Esophagus muscularis mucosa (tissue), 4 donors: Measurements from ENCODE around the gene FREM2. TPM values are rescaled to one million over a fixed set of nuclear protein-coding genes. Genes with fewer than 3 reads are reported as not detected.

ENCODE experiments used
- DNase-seq: peaks from one replicate; pipeline ENCODE4 v3.0.0-alpha.2; 2017; ENCODE audit errors: extremely low spot score
- H3K27ac ChIP-seq, 4 donors: fragments of 200-600 bp; sonication (generic); replicated peaks in 1 of 4; 1 replicate in 3 of 4; 2 replicates in 1 of 4; pipeline ENCODE4 v1.5.1; 2016 to 2019; ENCODE audit warnings: mild to moderate bottlenecking in 1 of 4
- H3K27me3 ChIP-seq, 4 donors: fragments of 200-600 bp; sonication (generic); one replicate each; pipeline versions ENCODE4 v1.5.1 to v1.6.0; 2016 to 2019
- H3K36me3 ChIP-seq, 4 donors: fragments of 200-600 bp; sonication (generic); one replicate each; pipeline ENCODE4 v1.5.1; 2016 to 2019
- H3K4me1 ChIP-seq, 4 donors: fragments of 200-600 bp; sonication (generic); one replicate each; pipeline ENCODE4 v1.5.1; 2016 to 2019
- H3K4me3 ChIP-seq, 4 donors: fragments of 200-600 bp; sonication (generic); 1 replicate in 2 of 4; 2 replicates in 2 of 4; pipeline ENCODE4 v1.5.1; 2016 to 2019; ENCODE audit warnings: mild to moderate bottlenecking in 4 of 4, moderate library complexity in 1 of 4
- H3K9me3 ChIP-seq, 4 donors: fragments of 200-600 bp; sonication (generic); 1 replicate in 3 of 4; 2 replicates in 1 of 4; pipeline ENCODE4 v1.5.1; 2016 to 2019
- EP300 ChIP-seq: sonication (generic); formaldehyde crosslinking; IDR thresholded peaks from one replicate; pipeline ENCODE4 v1.6.1; 2017; ENCODE audit warnings: antibody characterized with exemption
- POLR2A ChIP-seq: fragments of 450-650 bp; IDR thresholded peaks from one replicate; pipeline ENCODE4 v1.6.1; 2017; ENCODE audit warnings: antibody characterized with exemption, moderate library complexity, mild to moderate bottlenecking, low read depth
- POLR2AphosphoS5 ChIP-seq, 2 donors: sonication (generic); formaldehyde crosslinking; IDR thresholded peaks; one replicate each; pipeline ENCODE4 v1.6.1; 2017; ENCODE audit warnings: antibody characterized with exemption in 2 of 2
- WGBS: methylation state at CpG from one replicate; pipeline ENCODE4 v1.1.5; 2018; 5-methylcytosine and 5-hydroxymethylcytosine counted together
- intact Hi-C: fragments of 100-400 bp; cut with DNase I; formaldehyde crosslinking; loops from one replicate; pipeline ENCODE4 v1.15.1; 2023
- total RNA-seq, 4 donors: library from RNA; depleted of rRNA; stranded (reverse); fragments of >200 nt; gene quantifications; one replicate each; pipeline versions ENCODE4 v1.1.0 to v1.2.1, GENCODE V29; 2016
- TF ChIP-seq, protein P1 (sequence below), 3 experiments: fragments of 200-600 bp in 2 of 3; fragments of 450-650 bp in 1 of 3; sonication (generic) in 2 of 3; IDR thresholded peaks; one replicate each; pipeline ENCODE4 v1.5.1; 2017 to 2019; ENCODE audit warnings: antibody characterized with exemption in 3 of 3, mild to moderate bottlenecking in 2 of 3, moderate library complexity in 1 of 3

Gene FREM2
- total RNA-seq, 4 donors from 2014 or later: 0.13 to 0.34 (median 0.33) TPM; not detected in 1

DNA sequence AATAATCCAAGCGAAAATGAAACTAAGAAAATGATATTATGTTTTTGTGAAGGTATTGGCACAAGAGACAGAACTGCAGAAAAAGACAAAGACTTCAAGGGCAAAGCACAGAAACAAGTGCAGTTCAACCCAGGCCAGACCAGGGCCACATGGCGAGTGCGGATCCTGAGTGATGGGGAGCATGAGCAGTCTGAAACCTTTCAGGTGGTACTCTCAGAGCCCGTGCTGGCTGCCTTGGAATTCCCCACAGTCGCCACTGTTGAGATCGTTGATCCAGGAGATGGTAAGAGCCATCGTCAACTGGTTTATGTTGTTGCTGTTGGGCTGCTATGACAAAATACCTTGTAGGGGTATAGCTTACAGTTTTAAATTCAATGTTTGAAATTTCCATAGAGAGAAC, 82.6 kb downstream of the FREM2 start:
- H3K27me3 ChIP-seq: peaks cover 0 to 9% (median 0%) of the 10 kb centered on the region in 4 donors
- DNase-seq: no peak
- intact Hi-C loops: loop anchor here (10.0 kb wide), 1 partner anchor 85 kb away; the partner anchor contains the start of gene FREM2
- H3K4me1 ChIP-seq: no peaks in the 10 kb centered on the region
- WGBS: 85% methylated on average over 7 of the region's 7 CpGs
- H3K36me3 ChIP-seq: no peaks in the 10 kb centered on the region
- H3K9me3 ChIP-seq: no peaks in the 10 kb centered on the region
- no peak overlapping the region for H3K27ac ChIP-seq
- no peak overlapping the region for H3K4me3 ChIP-seq
- TF ChIP-seq POLR2A: no peak
- no peak for TF ChIP-seq POLR2AphosphoS5 (IDR thresholded peaks at IDR 0.05)
- TF ChIP-seq EP300: no peak
- TF ChIP-seq, protein P1, sequence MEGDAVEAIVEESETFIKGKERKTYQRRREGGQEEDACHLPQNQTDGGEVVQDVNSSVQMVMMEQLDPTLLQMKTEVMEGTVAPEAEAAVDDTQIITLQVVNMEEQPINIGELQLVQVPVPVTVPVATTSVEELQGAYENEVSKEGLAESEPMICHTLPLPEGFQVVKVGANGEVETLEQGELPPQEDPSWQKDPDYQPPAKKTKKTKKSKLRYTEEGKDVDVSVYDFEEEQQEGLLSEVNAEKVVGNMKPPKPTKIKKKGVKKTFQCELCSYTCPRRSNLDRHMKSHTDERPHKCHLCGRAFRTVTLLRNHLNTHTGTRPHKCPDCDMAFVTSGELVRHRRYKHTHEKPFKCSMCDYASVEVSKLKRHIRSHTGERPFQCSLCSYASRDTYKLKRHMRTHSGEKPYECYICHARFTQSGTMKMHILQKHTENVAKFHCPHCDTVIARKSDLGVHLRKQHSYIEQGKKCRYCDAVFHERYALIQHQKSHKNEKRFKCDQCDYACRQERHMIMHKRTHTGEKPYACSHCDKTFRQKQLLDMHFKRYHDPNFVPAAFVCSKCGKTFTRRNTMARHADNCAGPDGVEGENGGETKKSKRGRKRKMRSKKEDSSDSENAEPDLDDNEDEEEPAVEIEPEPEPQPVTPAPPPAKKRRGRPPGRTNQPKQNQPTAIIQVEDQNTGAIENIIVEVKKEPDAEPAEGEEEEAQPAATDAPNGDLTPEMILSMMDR (IDR thresholded peaks at IDR 0.05): no peak

DNA sequence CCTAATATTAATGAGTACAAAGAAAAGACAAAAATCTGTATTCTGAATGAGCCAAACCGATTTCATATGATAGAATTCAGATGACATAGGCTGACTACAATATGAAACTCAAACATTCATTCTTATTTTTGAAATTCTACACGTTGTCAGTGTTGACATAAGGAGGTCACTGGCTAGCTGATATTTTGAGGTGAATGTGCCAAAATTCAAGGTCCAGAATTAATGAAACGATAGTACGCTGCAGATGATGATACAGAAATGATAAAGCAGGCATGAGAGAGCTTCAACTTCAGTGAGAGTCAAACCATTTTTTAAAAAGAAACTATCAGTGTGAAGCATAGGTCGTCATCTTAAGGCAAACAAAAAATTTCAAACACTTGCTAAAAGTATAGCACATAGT, 88.2 kb downstream of the FREM2 start:
- intact Hi-C loops: no loop called here
- peaks cover 0 to 9% (median 0%) of the 10 kb centered on the region in 4 donors for H3K27me3 ChIP-seq
- TF ChIP-seq POLR2AphosphoS5 (IDR thresholded peaks at IDR 0.05): no peak
- no peak for TF ChIP-seq EP300
- TF ChIP-seq, protein P1 (IDR thresholded peaks at IDR 0.05): no peak
- TF ChIP-seq POLR2A: no peak
- H3K4me3 ChIP-seq: no peak overlapping the region
- DNase-seq: no peak
- no peaks in the 10 kb centered on the region for H3K4me1 ChIP-seq
- H3K27ac ChIP-seq: no peak overlapping the region
- H3K9me3 ChIP-seq: no peaks in the 10 kb centered on the region
- no peaks in the 10 kb centered on the region for H3K36me3 ChIP-seq
- WGBS: 46% methylated on average over 5 of the region's 5 CpGs

DNA sequence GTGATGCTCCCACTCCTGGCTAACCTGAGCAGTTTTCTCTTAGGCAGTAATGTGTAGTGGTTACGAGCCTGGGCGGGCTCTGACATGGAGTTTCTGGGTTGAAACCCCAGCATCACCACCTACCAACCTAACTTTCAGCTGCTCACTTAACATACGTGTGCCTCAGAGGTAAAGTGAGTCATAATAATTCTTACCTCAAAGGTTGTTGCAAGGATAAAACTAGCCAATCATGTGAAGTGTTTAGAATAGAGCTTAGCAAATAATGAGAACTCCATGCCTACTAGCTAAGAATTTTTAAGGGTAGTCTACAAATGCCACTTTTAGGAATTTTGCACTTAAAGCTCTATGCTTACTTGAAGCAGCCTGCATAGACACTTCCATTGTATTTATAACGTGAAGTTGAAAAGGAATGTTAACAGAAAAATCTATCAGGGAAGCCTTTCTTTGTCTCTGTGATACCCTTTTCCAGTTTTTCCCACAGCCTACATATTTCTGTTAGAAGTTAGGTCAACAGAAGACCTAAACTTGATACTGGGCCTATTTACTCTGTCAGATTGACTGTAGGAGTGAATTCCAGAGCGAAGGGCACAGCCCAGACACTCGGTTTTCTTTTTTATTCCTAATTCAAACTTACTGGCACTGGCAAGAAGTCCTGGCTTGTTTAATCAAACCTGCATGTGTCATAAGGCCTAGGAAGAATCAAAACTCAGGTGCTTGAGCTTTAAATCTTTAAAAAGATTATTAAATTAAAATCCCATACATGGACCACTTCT, 90.7 kb downstream of the FREM2 start:
- DNase-seq: no peak
- TF ChIP-seq EP300 (no peak), POLR2A (no peak), POLR2AphosphoS5 (IDR thresholded peaks at IDR 0.05) (no peak)
- TF ChIP-seq, protein P1 (IDR thresholded peaks at IDR 0.05): no peak
- intact Hi-C loops: no loop called here
- H3K27me3 ChIP-seq: peaks cover 0 to 8% (median 0%) of the 10 kb centered on the region in 4 donors
- H3K9me3 ChIP-seq: no peaks in the 10 kb centered on the region
- 88% methylated on average over 6 of the region's 6 CpGs for WGBS
- H3K4me3 ChIP-seq: no peak overlapping the region
- H3K4me1 ChIP-seq: no peaks in the 10 kb centered on the region
- H3K36me3 ChIP-seq: no peaks in the 10 kb centered on the region
- no peak overlapping the region for H3K27ac ChIP-seq

DNA sequence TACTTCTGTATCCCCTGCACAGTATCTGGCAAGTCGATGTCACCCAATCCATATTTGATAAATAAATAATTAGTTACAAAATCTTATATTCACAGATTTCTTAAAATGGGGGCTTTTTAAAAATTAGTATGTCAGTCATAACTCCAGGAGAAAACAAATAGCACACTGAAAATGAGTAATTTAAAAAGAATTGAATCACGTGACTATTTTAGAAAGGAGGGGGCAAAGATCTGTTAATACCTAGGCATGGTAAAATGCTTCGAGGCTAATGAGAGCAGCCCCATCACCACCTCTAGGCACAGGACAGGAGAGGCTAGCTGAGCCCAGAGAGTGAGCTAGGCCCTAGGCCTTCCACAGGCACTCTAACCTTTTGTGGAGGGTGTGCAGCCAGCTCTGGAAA, 94.7 kb downstream of the FREM2 start:
- TF ChIP-seq POLR2AphosphoS5 (IDR thresholded peaks at IDR 0.05): no peak
- no peak for TF ChIP-seq EP300
- TF ChIP-seq, protein P1 (IDR thresholded peaks at IDR 0.05): no peak
- no peak for TF ChIP-seq POLR2A
- Histone ChIP-seq H3K4me3 (no peak overlapping the region), H3K36me3 (no peaks in the 10 kb centered on the region), H3K4me1 (no peaks in the 10 kb centered on the region), H3K27me3 (no peaks in the 10 kb centered on the region), H3K9me3 (no peaks in the 10 kb centered on the region), H3K27ac (no peak overlapping the region)
- no peak for DNase-seq
- WGBS: 86% methylated on average over 3 of the region's 3 CpGs
- intact Hi-C loops: no loop called here
